ENCODE data around the gene IGF2R.
"Not testable (repeated sequence)": the region's sequence is repeated elsewhere in the genome, so short reads cannot be mapped to it uniquely, and the experiment has no call there.

Gene IGF2R

DNA sequence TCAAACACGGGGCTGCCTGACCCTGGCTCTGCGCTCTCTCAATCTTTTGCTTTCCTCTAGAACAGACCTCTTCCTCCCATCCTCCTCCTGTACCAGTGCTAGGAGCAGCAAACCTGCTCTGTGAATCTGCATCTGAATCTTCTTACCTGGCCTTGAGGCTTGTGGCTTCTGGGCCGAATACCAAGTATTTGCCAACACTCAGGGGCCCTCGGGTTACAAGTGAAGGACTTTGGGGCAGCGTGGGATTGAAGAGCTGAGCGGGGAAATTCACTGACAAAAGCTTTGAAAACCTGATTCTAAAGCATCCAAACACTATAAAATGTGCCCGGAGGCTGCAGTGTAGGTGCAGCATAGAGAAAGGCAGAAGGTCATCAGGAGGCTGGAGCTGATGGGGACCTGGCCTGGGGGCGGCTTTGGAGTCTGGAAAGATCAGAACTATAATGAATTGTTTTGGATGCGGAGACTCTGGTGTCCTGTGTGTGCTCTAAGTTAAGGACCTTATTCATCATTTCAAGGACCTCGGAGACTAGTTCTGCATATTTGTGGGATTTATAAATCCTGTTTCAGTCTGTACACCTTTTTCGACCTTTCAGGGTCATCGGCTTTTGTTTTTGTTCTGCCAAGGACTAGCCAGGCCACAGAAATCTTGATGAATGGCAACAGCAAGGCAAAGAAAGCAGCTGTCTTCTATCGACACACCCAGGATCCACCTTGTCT lies 16.4 kb upstream of the IGF2R start:
- DNase-seq (ENCODE audit: low spot score), result no peak

DNA sequence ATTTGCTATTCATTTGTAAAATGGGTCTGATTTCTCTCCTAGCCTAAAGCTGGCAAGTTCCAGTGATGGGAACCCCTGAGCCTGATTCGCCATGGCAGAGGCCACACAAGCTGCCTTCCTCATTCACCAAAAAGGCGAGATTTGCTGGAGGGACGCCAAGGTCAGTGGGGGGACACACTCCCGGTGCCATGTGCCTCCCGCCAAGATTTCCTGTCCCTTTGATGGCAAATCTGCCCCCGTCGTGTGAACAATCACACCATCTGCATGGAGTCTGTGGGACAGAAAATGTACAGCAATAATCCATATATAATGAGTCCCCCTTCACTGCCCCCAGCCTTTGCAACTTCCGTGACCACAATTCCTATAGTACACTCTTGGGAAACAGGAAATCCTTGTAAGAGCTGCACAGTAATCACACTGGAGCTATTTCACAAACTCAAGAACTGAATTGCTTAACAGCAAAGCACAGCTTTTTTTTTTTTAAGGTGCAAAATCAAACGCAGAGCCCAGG lies 15.7 kb upstream of the IGF2R start:
- no peak for DNase-seq (ENCODE audit: low spot score)

DNA sequence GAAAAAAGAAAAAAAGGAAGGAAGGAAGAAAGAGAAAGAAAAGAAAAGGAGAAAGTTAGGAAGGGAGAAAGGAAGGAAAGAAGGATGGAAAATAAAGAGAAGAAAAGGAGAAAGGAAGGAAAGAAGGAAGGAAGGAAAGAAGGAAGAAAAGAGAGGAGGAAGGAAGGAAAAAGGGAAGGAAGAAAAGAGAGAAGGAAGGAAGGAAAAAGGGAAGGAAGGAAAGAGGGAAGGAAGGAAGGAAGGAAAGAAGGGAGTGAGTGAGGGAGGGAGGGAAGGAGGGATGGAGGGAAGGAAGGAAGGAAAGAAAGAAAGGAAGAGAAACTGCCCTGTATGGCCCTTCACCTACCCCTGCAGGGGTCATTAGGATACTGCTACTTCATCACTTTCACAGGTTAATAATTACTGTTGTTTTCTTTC lies 12.9 kb upstream of the IGF2R start:
- DNase-seq (ENCODE audit: low spot score), result no peak

DNA sequence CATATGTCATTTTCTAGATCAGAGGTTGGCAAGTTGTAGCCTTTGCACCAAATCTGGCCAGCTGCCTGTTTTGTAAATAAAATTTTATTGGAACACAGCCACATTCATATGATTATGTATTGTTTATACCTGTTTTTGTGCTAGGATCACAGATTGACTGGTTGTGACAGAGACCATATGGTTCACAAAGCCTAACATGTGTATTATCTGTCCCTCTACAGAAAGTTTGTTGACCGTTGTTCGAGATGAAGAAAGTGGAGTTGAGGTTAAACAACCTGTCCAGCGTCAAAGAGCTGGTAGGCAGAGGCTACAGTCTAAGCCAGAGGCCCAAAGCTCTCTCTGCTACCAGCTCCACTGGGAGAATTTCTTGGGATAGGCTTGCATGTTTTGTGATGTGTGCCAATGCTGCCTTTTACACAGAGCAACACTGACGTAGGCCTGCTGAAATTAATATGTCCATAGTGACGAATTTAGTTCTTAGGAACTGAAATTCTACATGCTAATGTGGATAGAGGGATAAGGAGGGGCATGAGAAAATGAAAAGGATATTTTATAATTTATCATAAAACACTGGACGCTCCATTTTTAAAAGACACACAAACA lies 11.7 kb upstream of the IGF2R start:
- DNase-seq (ENCODE audit: low spot score), result no peak

DNA sequence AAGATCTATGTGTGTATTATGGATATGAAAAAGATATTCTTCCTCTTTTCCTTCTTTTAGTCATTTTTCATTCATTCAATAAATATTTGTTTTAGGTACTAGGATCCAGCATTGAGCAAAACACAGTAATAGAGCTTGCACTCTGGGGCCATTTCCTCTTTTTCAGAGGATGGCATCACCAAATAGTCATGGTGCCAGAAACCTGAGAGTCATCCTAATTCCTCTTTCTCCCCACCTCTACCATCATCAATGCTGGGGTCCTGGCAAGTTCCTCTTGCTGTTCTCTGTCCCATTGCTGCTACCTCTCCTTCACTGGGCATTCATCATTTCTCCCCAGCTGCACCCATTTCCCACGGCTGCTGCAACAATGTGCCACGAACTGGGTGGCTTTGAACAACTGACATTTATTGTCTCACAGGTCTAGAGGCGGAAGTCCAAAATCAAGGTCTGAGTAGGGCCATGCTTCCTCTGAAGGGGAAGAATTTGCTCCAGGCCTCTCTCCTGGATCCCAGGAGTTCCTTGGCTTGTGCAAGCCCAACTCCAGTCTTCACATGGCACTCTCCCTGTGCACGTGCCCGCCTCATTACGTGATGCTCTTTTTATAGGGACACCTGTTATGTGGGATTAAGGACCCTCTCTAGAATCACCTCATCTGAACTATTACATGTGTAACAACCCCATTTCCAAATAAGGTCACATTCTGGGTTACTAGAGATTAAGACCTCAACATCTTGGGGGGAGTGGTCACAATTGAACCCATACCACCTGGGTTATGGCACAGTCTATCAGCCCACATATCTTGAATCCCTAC lies 9.5 kb upstream of the IGF2R start:
- DNase-seq (ENCODE audit: low spot score), result no peak

- DNase-seq (ENCODE audit: low spot score), result no peak
Observed at GRCh38 chr6:159959976-159960384, 8.9 kb upstream of the IGF2R start.

- no peak for DNase-seq (ENCODE audit: low spot score)
Observed at GRCh38 chr6:159960485-159960884, 8.4 kb upstream of the IGF2R start.

DNA sequence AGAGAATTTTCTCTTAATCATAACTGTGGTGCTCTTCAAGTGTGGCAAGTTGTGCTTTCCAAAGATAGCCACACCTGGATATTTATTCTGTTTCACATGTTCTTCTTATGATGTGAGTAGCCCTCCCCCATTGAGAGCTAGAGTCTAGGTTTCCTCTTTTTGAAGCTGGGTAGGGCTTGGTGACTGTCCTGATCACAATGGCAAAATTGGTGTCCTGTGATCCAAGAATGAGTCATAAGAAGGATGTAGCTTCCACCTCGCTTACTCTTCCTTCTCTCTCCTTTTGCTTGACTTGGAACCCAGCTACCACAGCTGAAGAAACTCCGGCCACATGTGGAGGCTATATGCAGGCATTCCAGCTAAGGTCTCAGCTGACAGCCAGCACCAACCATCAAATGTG lies 7.4 kb upstream of the IGF2R start:
- DNase-seq (ENCODE audit: low spot score), result no peak

- DNase-seq (ENCODE audit: low spot score), result no peak
Observed at GRCh38 chr6:159963111-159963510, 5.8 kb upstream of the IGF2R start.

DNA sequence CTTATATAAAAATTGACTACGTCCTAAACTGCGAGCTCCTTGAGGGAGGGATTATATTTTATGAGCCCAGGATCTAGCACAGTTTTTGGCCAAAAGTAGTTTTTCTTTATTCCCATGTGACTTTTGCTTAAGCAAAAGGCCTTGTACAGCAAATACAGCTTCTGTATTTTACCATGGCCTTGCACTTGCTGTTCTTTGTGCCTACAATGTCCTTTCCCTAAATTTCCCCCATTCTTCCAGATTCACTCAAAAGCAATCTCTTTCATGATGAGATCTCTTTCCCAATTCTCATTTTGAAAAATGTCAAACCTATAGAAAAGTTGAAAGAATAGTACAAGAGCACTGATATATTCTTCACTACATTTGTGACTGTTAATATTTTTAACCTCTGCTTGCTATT lies 4.8 kb upstream of the IGF2R start:
- no peak for DNase-seq (ENCODE audit: low spot score)

DNA sequence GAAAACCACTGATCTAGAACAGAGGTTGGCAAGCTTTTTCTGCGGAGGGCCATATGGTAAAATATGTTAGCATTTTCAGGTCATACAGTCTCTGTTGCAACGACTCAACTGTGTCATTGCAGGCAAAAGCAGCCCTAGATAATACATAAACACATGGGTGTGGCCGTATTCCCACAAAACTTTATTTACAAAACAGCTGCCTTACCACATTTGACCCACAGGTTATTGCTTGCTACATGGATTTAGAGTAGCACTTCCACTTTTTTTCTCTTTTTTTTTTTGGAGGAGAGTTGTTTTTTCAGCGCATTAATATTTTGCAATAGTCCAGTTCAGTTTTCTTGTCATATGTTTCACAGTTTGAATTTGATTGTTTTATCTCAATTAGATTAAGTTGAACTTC lies 2.5 kb upstream of the IGF2R start:
- no peak for DNase-seq (ENCODE audit: low spot score)

GRCh38 chr6:159966981-159967380 lies 1.9 kb upstream of the IGF2R start:
- no peak for DNase-seq (ENCODE audit: low spot score)

DNA sequence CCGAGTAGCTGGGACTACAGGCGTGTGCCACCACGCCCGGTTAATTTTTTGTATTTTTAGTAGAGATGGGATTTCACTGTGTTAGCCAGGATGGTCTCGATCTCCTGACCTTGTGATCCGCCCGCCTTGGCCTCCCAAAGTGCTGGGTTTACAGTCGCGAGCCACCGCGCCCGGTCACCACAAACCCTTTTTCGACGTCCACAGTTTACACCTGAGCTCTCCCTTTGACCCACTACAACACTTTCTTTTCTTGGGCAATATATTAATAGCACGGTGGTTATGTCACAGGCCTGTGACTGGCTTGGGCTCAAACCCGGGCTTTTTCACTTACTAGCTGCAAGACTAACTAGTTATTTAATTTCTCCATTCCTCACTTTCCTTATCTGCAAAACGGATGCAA lies 1.3 kb upstream of the IGF2R start:
- not testable (repeated sequence) for DNase-seq (ENCODE audit: low spot score)

DNA sequence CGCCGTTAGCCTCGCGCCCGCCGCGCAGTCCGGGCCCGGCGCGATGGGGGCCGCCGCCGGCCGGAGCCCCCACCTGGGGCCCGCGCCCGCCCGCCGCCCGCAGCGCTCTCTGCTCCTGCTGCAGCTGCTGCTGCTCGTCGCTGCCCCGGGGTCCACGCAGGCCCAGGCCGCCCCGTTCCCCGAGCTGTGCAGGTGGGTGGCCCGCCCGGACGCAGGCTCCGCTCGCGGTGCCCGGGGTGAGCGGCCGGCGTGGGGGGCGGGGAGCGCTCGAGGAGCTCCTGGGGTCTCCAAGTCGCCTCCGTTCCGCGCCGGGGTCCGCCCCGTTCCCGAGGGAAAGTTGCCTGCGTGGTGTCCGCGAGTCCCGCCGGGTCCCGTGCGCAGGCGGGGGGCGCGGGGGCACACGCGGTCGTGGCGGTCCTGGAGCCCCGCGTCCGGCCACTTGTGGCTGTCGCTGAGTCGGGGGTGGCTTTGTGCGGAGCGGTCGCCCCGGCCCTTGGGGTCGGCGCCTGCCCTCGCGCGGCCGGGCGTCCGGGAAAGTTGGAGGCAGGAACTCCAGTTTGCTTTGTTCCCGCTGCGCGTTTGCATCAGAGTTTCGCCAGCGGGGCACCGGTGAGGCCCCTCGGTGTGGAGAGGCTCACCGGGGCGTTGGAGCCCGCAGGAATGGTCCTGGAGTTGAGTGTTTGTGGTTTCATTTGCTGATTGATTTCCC lies 476 bp downstream of the IGF2R start:
- no peak for DNase-seq (ENCODE audit: low spot score)

- peak; percentile 53 for DNase-seq (ENCODE audit: low spot score)
Observed at GRCh38 chr6:159969921-159970320, 1.0 kb downstream of the IGF2R start.

- DNase-seq (ENCODE audit: low spot score), result no peak
Observed at GRCh38 chr6:159970659-159971063, 1.8 kb downstream of the IGF2R start.

- DNase-seq (ENCODE audit: low spot score), result no peak
Observed at GRCh38 chr6:159971341-159972178, 2.7 kb downstream of the IGF2R start.

DNA sequence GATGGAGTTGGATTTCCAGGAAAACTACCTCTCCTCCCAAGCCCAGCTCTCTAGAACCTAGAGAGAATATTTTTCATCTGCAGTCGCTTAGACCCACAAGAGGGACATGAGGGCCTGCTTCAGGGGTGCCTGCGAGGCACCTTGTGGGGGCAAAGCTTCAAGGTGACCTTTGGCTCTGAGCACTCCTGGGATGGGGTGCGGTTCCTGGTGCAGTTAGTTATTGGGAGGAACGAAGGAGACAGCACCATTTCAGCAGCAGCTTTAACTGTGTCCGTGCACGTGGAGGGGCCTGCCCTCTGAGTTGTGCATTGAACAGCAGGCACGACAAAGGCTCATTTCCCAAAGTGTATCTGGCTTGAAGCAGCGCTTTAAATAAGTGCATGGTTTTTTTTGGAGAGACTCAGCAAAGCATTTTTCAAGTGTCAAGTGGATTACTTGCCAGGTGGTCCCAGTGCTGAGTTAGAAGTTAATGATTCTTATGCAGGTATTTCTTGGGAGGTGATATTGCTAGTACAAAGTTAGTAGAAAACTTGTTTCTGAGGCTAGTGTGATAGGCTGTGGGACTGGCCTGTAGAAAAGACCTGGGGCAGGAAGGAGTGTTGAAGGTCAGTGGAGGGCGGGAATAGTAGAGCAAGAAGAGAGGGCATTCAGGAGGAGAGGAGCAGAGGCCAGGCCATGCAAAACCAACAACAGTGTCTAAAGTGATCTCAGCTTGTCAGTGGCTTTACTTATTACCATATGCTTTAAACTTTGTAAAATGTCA lies 3.8 kb downstream of the IGF2R start:
- DNase-seq (ENCODE audit: low spot score), result no peak

- DNase-seq (ENCODE audit: low spot score), result no peak
Observed at GRCh38 chr6:159973406-159973805, 4.5 kb downstream of the IGF2R start.

DNA sequence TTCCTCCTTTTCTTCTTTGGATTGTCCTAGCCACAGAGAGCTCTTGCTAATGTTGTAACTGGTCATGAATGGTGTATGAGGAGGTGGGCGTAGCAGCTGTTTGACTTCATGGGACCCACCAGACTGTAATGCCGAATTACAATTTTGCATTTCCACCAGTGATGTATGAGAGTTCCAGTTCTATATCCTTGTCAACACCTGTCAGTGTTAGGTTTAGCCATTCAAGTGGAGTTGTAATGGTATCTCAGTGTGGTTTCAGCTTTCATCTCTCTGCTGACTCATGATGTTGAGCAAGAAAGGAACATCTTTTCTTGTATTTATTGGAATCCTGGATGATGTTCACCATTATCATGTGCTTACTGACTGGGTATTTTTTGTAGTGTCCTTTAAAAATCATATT lies 5.1 kb downstream of the IGF2R start:
- no peak for DNase-seq (ENCODE audit: low spot score)

- no peak for DNase-seq (ENCODE audit: low spot score)
Observed at GRCh38 chr6:159974932-159975331, 6.0 kb downstream of the IGF2R start.
